Measurements from ENCODE around the gene METTL16.

Gene METTL16

DNA sequence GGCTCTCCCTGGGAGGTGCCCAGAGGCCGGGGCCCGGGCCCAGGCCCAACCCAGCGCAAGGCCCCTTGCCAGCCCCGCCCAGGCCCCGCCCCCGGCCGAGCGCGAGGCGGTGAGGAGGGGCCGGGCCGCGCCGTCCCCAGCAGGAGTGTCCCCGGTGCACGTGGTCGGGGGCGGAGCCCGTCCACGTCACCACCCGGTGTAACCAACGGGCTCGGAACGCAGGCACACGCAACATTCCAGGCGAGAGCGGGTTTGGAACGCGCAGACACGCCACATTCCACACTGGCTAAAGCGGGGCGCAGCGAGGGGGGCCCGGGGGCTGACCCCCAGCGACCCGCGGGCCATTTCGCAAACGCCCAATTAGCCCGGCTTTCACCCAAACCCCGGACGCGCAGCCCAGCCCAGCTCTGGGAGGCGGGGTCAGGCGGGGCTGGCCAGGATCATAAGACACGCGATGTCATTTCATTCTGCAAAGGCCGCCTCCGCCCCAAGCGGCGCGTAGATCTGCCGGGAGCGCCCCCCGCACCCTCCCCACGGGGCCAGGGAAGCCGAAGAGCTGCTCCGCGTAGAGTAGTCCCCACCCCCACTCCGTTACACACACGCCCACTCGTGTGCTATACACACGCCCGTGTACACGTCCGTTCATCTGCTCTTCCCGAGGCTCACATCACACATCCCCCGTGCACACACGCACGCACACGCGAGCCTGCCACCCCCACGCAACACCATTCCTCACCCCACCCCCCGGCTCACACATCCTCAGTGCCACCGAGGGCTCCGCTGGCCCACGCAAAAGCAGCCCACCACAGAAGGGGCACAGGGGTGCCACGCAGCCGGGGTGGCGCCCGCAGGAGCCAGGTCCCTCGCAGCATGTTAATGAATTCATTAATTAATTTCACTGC, 111.9 kb downstream of the METTL16 start:
- FAIRE-seq: peak; percentile 100
- TF ChIP-seq TAF1 (IDR thresholded peaks at IDR 0.05; ENCODE audit: low read depth, low read length) (peak; percentile 71), SPI1 (IDR thresholded peaks at IDR 0.05; ENCODE audit: low read depth, low read length) (no peak), POLR2A (IDR thresholded peaks at IDR 0.05; ENCODE audit: low read depth, low read length) (peak; percentile 86), POLR2AphosphoS5 (IDR thresholded peaks at IDR 0.05; ENCODE audit: low read depth, low read length) (peak; percentile 89), POU2F2 (IDR thresholded peaks at IDR 0.05; ENCODE audit: low read depth, low read length) (no peak)
- peak; percentile 86 for DNase-seq (ENCODE audit: insufficient read length, low spot score)

DNA sequence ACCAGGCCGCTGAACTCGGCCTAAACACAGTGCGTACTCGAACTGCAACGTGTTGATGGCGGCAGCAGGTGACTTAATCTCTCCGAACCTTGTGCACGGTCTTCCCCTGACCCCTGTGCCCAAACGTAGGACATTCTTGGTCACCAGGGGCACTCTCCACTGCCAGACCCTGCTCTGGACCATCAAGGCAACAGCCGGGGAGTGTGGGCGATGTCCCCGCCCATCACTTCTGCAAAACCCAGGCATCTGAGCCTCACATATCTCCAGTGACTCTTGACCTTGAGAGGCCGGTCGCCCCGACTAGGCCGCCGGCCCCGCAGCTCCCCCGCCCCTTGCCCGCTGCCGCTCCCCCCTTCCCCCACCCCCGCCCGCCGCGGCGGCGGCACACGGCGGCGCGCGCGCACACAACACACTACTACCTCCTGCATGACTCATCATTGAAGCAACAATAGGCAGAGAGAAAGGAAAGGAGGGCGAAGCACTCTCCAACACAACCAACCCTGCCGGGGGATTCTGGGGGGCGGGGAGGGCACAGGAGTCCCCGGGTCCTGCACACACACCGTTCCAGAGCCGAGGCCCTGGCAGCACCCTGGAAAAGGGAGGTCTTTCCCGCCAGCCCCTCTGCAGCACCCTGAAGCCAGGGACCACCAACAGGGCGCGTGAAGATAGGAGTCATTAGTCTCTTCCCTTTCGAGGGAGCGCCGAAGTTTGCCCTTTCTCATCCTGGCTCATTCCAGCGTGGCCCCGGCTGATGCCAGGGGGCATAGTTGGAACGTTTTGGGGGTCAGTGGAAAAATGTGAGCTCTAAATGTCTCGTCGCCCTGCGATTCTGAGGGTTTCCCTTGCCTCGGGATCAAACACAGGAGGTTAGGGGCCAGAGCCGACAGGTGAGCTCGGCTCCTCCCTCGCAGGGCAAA, 112.8 kb downstream of the METTL16 start:
- peak; percentile 81 for FAIRE-seq
- DNase-seq (ENCODE audit: insufficient read length, low spot score): no peak
- TF ChIP-seq SPI1 (IDR thresholded peaks at IDR 0.05; ENCODE audit: low read depth, low read length) (no peak), POLR2A (IDR thresholded peaks at IDR 0.05; ENCODE audit: low read depth, low read length) (no peak), POLR2AphosphoS5 (IDR thresholded peaks at IDR 0.05; ENCODE audit: low read depth, low read length) (no peak; the same call in 1 of the 2 replicates), PAX5 (IDR thresholded peaks at IDR 0.05; ENCODE audit: insufficient read depth, low read length, severe bottlenecking) (no peak), TAF1 (IDR thresholded peaks at IDR 0.05; ENCODE audit: low read depth, low read length) (no peak)

DNA sequence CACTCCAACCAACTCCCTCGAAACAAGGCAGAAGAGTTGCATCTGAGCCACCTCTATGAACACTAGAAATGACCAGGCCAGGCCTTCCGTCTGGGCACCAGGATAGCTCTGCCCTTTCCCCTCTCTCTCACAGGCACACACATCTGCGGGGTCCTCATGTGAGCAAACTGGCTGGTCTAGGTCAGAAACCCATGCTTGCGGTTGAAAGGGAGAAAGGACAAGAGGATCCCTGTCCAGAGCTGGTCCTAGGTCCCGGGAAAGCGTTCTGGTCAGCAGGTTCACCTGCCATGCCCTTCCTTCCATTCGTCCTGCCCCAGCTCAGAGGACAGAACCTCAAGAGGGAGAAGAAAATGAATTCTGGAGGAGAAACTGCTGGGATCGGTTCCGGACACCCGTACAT, 113.5 kb downstream of the METTL16 start:
- FAIRE-seq (no peak), DNase-seq (ENCODE audit: insufficient read length, low spot score) (no peak)
- no peak for TF ChIP-seq SPI1 (IDR thresholded peaks at IDR 0.05; ENCODE audit: low read depth, low read length)
- TF ChIP-seq POLR2AphosphoS5 (IDR thresholded peaks at IDR 0.05; ENCODE audit: low read depth, low read length): no peak
- TF ChIP-seq TAF1 (IDR thresholded peaks at IDR 0.05; ENCODE audit: low read depth, low read length): no peak
- TF ChIP-seq POLR2A (IDR thresholded peaks at IDR 0.05; ENCODE audit: low read depth, low read length): no peak

DNA sequence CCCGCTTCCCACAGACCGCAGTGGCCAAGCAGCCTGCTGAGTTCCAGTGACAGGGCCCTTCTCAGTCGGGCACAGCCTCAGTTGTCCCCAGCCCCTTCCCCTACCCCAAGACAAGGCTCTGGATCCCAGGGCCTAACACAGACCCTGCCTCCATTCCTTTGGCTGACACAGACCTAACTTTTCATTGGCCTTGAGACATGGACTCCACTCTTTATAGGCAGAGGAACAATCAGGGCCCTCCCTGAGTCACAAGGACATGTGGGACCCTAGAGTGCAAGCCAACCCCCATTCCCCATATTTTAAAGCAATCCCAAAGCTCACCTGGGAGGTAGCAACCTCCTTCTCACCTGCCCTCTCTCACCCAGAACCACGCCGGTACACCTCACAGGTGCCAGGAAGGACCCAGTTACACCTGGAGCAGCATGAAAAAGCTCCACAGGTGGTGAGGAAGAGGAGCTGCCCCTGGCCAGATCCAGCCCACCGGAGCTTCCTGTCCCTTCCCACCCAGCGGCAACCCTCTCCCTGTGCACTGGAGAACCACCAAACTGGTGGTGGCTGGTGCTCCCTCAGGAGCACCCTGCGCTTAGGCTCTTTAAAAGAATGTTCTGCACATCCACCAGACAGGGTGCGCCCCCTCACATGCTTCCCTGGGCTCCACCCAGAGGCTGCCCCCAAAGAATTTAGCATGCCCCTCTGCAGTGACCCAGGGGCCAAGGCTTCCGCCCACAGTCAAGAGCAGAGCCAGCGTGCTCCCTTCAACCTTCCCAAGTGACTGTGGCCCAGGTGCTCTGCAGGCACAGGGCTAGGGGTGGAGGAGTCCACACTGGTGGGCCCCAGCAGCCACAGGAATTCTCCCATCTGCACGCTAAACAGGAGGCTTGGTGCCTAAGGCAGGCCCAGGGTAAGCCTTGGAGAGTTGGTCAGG, 114.2 kb downstream of the METTL16 start:
- FAIRE-seq (no peak), DNase-seq (ENCODE audit: insufficient read length, low spot score) (no peak)
- TF ChIP-seq TAF1 (IDR thresholded peaks at IDR 0.05; ENCODE audit: low read depth, low read length) (no peak), POU2F2 (IDR thresholded peaks at IDR 0.05; ENCODE audit: low read depth, low read length) (no peak), SPI1 (IDR thresholded peaks at IDR 0.05; ENCODE audit: low read depth, low read length) (no peak), PAX5 (IDR thresholded peaks at IDR 0.05; ENCODE audit: insufficient read depth, low read length, severe bottlenecking) (no peak), POLR2A (IDR thresholded peaks at IDR 0.05; ENCODE audit: low read depth, low read length) (no peak), POLR2AphosphoS5 (IDR thresholded peaks at IDR 0.05; ENCODE audit: low read depth, low read length) (no peak)

DNA sequence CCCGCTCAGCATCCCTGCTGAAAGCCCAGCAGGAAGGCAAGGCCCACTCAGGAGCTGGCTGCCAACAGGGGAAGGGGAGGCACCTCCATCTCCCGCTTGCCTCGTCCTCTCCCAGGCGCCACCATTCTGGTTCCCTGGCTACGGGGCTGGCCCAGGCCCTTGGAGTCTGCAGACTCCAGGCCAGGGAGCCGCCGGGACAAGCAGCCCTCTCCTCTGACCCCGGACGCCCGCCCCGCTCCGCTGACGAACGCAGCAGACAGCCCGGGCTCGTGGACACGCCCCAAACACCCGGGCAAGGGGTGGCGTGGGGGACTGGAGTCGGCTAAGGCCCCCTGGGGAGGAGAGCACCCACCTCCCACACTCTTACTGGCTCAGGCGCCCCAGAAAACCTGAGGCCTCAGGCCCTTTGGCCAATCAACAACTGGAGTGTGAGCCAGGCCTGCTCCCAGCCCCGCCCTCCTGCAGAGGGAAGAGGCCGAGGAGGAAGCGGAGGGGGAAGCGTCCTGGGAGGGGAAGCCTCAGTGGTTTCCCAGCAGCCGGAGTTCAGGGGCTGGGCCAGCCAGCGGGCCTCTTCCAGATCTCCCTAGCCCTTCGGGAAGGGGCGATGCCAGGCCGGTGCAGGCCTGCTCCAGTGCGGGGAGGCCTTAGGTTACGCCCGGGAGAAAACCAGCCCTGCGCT, 115.0 kb downstream of the METTL16 start:
- peak; percentile 18; the same call in 1 of the 2 replicates for TF ChIP-seq POLR2AphosphoS5 (IDR thresholded peaks at IDR 0.05; ENCODE audit: low read depth, low read length)
- 0 out of 2 replicates have a peak, but pooled peaks have one; percentile 30 for TF ChIP-seq SPI1 (IDR thresholded peaks at IDR 0.05; ENCODE audit: low read depth, low read length)
- no peak for TF ChIP-seq POLR2A (IDR thresholded peaks at IDR 0.05; ENCODE audit: low read depth, low read length)
- no peak for DNase-seq (ENCODE audit: insufficient read length, low spot score)
- peak; percentile 82 for FAIRE-seq

DNA sequence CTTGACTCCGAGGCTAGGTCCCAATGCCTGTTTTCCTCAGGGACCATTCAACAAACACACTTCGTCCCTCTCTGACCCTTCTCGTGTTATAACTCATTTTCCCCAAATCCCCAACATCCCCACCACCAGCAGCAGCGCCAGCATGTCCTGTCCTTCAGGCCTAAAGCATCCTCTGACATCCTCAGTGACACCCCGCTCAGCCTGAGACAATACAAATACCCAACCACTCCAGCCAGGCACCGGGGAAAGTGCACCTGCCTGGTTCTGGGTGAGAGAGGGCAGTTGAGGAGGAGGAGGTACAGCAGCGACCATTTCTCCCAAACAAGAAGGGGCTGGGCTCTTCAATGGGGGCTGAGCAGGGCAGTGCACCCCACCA, 115.5 kb downstream of the METTL16 start:
- no peak for TF ChIP-seq PAX5 (IDR thresholded peaks at IDR 0.05; ENCODE audit: insufficient read depth, low read length, severe bottlenecking)
- no peak for TF ChIP-seq POU2F2 (IDR thresholded peaks at IDR 0.05; ENCODE audit: low read depth, low read length)
- TF ChIP-seq POLR2AphosphoS5 (IDR thresholded peaks at IDR 0.05; ENCODE audit: low read depth, low read length): no peak
- FAIRE-seq (peak; percentile 64), DNase-seq (ENCODE audit: insufficient read length, low spot score) (no peak)

DNA sequence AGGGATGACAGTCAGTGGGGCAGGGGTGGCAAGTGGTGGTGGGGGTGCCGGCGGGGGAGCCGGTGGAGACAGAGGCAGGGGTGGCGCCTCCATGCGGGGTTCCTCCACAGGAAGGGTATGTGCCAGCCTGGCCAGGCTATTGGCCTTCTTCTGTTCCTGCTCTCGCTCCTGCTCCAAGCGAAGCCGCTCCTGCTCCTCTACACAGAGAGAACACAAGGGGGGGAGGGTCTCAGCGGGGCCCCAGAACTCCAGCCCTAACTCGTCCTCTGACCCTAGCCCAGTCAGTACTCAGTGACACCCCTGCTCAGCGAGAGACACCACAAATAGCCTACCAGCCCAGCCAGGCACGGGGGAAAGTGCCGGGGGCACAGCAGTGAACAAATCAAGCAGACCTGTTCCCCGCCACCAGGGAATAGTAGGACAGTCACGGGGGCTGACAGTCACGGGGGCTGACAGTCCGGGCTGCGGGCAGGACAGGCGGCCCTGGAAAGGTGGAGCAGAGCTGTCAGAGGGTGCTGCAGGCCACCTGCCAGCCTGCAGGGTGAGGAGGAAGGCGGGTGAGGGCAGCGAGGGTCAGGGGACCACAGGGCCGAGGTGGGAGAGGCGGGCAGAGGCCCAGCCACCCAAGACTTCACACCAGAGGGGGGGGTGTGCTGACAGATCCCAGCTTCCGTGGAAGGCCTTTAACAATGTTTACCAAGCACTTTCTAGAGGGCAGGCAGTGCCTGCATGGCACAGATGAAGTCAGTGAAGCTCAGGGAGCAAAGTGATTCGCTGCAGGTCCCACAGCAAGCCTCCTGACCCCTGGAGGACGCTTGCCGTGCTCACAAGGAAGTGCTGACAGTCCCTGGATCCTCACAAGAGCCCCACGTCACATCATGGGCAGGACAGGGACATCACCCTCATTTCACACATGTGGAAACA, 116.2 kb downstream of the METTL16 start:
- no peak for TF ChIP-seq POU2F2 (IDR thresholded peaks at IDR 0.05; ENCODE audit: low read depth, low read length)
- TF ChIP-seq SPI1 (IDR thresholded peaks at IDR 0.05; ENCODE audit: low read depth, low read length): no peak
- TF ChIP-seq POLR2AphosphoS5 (IDR thresholded peaks at IDR 0.05; ENCODE audit: low read depth, low read length): no peak
- no peak for TF ChIP-seq PAX5 (IDR thresholded peaks at IDR 0.05; ENCODE audit: insufficient read depth, low read length, severe bottlenecking)
- no peak; the same call in 1 of the 2 replicates for TF ChIP-seq POLR2A (IDR thresholded peaks at IDR 0.05; ENCODE audit: low read depth, low read length)
- no peak for TF ChIP-seq TAF1 (IDR thresholded peaks at IDR 0.05; ENCODE audit: low read depth, low read length)
- DNase-seq (ENCODE audit: insufficient read length, low spot score) (no peak), FAIRE-seq (no peak)

DNA sequence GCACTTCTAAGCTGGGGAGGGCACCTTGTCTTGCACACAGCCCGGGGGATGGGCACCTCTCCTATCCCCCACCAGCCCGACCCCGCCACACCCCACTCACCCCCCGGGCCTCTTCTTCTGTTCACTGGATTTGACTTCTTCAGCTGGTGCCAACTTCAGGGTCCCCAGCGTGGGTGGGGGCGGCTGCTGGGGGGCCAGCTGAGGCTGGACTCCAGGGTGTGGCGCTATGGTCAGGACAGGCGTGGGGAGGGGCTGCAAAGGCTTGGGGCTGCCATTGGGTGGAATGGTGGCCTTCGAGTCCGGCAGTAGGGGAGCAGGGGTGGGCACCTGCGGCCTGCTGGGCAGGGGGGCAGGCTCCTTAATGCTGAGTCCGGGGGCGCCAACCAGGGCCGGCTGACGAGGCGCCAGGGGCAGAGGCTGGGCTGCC, 116.9 kb downstream of the METTL16 start:
- no peak for DNase-seq (ENCODE audit: insufficient read length, low spot score)
- TF ChIP-seq TAF1 (IDR thresholded peaks at IDR 0.05; ENCODE audit: low read depth, low read length): no peak
- no peak for TF ChIP-seq POLR2AphosphoS5 (IDR thresholded peaks at IDR 0.05; ENCODE audit: low read depth, low read length)
- TF ChIP-seq POLR2A (IDR thresholded peaks at IDR 0.05; ENCODE audit: low read depth, low read length): no peak
- TF ChIP-seq PAX5 (IDR thresholded peaks at IDR 0.05; ENCODE audit: insufficient read depth, low read length, severe bottlenecking): no peak
- TF ChIP-seq SPI1 (IDR thresholded peaks at IDR 0.05; ENCODE audit: low read depth, low read length): no peak
- TF ChIP-seq POU2F2 (IDR thresholded peaks at IDR 0.05; ENCODE audit: low read depth, low read length): no peak
- no peak for FAIRE-seq

Data from GM12891 (cell line).